HG03135 (cell line): ENCODE results near the gene ANKMY2.
A peak's percentile ranks its signal among the peaks of the same experiment; 100 is the strongest.
"Not testable (repeated sequence)": the region's sequence is repeated elsewhere in the genome, so short reads cannot be mapped to it uniquely, and the experiment has no call there.

Experiments
- ATAC-seq: cut with Tn5 transposase; IDR thresholded peaks from one replicate; pipeline ENCODE4 v1.9.1; 2021; ENCODE audit warnings: mild to moderate bottlenecking, moderate library complexity; ENCODE audit not compliant: unreplicated experiment

ANKMY2 gene

GRCh38 chr7:16627236-16627635 lies 18.3 kb downstream of the ANKMY2 start:
- ATAC-seq, result no peak

- no peak for ATAC-seq
Observed at GRCh38 chr7:16626388-16626787, 19.2 kb downstream of the ANKMY2 start.

DNA sequence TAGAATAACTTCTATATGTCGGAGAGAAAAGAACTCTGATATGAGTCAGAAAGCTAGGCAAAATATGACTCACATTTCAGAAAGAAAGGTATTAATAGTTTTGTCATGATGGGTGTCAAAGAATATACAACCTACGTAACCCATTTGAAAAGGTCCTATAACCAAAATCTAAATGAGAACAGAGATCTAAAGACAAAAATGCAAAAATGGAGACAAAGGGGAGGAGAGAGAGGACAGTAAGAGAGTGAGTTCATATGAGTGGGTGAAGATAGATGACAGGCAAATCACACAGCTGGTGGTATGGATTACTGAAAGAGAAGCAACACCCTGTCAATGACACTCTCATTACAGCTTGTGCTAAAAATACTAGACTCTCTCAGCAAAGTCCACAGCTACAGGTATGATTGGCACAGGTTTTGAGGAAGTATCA lies 25.6 kb downstream of the ANKMY2 start:
- ATAC-seq, result peak; percentile 74

DNA sequence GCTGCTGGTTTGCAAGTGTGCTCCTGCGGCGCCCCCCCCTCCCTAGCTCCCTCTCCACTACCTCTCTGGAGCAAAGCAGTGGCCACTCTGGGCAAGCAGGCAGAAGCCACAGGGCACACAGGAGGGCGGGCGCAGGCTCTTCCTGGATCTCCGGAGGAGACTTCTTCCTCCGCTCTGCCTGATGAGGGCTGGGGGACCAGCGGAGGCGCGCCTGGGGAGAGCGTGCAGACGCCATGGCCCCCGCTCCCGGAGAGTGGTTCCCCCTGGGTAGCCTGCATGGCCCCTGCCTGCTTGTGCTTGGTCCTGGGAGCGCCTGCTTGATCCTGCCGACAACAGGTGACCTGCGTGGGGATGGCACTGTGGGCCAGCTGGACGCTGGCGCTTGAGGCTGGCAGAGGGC lies 29.0 kb downstream of the ANKMY2 start:
- no peak for ATAC-seq

DNA sequence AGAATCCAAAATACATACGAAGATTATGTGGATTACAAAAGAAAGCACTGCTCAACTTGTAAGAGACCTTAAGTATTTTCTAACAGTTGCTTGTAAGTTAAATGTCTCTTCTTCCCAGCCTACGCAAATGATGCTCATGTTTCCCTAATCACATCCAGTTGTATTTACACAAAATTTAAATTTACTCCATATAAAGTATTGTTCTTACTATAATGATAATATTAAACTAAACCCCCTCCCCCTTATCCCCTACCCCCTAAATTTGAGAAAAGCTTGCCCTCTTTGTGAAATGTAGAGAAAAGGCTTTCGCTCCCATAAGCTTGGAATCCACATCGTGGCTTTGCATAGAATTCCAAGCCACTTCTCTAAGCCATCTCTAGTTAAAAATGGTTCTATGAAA lies 29.4 kb downstream of the ANKMY2 start:
- ATAC-seq, result no peak

DNA sequence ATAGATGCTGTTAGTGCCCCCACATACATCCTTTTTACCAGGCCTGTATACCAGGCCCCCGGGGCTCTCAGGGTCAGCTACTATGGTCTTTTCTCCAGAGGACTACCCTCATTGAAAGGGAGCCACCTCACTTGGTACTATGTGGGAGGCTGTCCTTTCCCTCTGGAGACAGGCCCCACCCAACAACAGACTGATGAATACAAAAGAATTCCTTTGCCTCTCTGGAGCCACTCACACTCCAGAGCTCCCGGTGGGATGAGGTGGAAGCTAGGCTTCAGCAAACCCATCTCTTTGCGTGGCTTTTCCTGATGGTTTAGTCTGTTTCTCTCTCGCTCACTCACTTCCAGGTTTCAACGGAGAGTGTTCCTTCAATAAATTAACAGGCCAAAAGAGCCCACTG lies 30.3 kb downstream of the ANKMY2 start:
- no peak for ATAC-seq

- ATAC-seq, result no peak
Observed at GRCh38 chr7:16611711-16612110, 33.8 kb downstream of the ANKMY2 start.

DNA sequence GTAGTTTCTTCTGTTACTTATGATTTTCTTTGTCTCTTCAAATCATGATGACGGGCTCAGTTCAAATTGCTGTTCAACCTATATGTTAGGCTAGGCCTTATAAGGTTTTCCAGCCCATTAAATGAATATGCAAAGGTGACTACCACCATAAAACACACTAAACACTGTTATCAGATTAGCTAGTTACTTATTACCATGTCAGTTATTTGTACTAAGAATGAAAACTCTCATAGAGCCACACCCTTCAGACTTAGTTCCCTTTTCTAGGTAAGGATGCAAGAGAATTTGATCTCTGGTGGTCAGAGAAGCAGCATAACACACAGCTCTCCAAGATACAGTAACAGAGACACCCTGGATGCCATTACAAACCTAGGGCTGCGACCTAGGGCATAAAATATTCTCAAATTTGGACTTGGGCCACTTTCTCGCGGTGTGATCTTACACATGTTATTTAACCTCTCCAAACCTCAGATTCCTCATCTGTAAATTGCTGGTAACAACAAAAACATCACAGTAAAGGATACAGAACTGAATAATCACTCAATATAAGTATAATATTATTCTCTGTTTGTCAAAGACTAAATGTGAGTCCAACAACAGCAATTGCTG lies 35.6 kb downstream of the ANKMY2 start:
- ATAC-seq, result peak; percentile 91

GRCh38 chr7:16606704-16607103 lies 38.9 kb downstream of the ANKMY2 start:
- no peak for ATAC-seq

- ATAC-seq, result no peak
Observed at GRCh38 chr7:16604054-16604453, 41.5 kb downstream of the ANKMY2 start.

GRCh38 chr7:16603633-16604032 lies 41.9 kb downstream of the ANKMY2 start:
- no peak for ATAC-seq

DNA sequence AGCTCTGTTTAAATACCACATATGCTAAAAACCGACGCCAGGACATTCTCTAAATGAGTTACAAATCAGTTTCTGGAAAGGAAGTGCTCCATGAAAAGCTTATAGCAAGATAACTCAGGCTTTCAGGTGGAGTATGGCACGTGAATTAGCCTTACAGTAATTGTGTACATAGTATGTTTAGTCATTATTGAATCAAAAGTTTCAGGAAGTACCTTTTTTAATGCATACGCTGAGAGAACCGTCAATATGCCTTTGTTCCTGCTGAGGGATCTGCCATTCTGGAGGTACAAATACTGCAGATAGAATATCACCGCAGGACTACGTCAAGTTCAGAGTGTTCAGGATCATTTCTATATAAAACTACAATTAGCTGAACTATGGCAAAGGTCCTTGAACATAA lies 45.7 kb downstream of the ANKMY2 start:
- ATAC-seq, result no peak

DNA sequence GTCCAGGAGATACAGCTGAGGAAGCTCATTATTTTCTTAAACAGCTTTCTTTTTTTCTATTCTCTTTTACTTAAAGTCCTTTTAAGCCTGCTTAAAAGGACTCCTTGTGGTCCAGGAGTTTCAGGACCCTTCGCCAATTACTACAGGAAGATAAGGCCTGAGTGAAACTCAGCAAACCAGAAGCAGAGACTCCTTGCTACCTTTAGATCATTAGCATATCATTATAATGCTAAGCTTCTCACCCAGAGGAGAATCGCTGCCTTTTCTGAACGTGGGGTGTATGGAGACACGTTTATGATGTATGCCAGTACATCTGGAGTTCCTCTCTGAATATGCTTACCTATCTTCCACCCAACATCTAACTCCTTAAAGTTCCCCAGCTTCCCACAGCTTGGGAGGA lies 47.5 kb downstream of the ANKMY2 start:
- ATAC-seq, result no peak

- ATAC-seq, result not testable (repeated sequence)
Observed at GRCh38 chr7:16595596-16595995, 50.0 kb downstream of the ANKMY2 start.

GRCh38 chr7:16594676-16595075 lies 50.9 kb downstream of the ANKMY2 start:
- no peak for ATAC-seq

DNA sequence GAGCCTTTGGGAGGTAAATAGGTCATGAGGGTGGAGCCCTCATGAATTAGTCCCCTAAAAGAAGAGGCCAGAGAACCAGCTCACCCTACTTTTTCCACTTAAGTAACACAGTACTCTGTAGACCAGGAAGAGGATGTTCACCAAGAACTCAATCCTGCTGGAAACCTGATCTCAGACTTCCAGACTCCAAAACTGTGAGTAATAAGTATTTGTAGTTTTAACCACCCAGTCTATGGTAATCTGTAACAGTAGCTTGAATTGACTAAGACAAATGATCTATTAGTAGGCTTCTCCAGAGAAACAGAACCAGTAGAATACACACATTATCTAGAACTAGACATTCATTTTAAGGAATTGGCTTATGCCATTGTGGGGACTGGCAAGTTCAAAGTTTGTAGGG lies 51.5 kb downstream of the ANKMY2 start:
- no peak for ATAC-seq

DNA sequence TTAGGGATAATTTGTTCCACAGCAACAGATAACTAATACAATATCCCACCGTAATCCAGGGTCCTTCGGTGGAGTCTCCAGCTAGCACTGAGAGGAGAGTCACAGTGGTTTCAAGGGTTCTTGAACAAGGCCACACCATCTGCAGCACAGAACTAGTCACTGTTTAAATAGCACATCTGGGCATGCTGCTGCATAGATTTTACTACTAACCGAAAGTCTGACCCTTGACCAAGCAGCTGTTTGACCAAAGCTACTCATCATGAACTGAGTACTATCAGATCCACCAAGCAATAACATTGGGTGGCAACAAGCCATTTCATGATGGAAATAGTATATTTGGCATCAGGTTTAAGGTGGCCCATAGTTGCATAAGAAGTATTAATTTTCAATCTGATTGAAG lies 53.2 kb downstream of the ANKMY2 start:
- ATAC-seq, result no peak

DNA sequence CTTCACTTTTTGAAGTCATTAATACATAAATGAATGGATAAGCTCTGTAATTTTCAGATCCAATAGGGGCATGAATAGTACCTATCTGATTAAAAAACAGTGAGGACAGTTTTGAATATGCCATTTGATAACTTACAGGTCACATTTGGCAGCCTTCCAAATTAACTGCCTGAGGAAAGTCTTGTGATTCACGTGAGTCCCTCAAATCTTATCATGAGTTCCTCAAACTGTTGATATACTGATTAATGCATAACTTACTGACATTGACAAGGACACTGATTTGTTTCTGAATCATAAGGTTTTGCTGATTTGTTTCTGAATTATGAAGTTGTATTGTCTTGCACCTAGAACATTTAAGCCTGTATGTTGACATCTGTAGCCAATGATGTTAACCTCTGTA lies 55.1 kb downstream of the ANKMY2 start:
- no peak for ATAC-seq

GRCh38 chr7:16589881-16590280 lies 55.7 kb downstream of the ANKMY2 start:
- ATAC-seq, result no peak

- ATAC-seq, result no peak
Observed at GRCh38 chr7:16587790-16588189, 57.8 kb downstream of the ANKMY2 start.

GRCh38 chr7:16587129-16587528 lies 58.4 kb downstream of the ANKMY2 start:
- no peak for ATAC-seq

DNA sequence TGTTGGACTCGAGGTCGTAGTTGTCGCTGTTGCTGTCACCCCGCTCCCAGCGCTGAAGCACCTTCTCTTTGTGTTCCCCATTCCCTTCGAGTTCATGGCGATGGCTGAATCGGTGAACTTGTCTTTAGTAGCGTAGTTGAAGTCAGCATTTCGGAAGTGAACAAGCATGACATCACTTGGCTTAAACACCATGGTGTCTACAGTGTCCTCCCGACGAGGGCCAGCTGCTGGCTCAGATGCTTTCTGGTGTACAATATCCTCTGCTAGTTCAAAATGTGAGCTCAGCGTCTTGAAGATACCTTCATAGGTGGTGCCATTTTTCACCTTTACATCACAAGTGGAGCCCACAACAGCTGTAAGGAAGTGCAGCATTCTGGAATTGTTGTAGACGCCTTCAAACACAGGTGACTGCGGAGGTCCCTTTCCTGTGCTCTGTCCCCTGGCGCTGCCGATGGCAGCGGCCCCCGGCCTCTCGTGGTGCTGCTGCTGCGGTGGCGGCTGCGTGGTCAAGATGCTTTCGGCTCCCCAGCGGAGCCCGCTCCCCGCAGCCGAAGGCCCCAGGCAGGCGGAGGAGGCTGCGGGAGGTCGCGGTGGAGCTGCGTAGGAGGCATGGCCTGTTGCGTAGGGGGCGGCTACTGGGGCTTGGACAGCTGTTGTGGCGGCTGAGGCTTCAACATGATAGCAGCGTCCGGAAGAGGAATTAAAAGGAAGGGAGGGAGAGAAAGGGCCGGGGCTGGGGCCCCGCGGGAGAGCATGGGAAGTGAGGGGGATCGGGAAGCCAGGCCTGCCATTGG lies 59.3 kb downstream of the ANKMY2 start:
- ATAC-seq, result no peak

DNA sequence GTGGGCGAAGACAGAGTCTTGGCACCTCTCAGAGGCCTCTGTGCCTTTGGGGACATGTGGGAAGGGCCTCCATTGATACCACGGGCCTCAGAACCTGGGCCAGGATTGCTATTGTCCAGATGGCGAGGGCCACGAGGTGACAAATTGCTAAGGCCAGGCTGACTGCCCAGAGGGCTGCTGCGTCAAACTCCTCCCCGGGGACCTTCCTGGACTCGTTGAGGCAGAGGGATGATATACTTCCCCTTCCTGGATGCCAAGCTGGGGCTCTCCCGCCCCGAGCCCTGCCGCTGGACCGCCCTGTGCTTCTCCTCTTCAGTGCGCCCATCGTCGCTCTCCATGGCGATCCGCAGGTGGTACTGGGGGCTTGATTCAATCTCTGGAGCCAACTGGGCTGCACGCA lies 60.0 kb downstream of the ANKMY2 start:
- no peak for ATAC-seq
